SJCRH30 (cell line): Measurements from ENCODE around the gene ASTN1. TPM values are rescaled to one million over a fixed set of nuclear protein-coding genes. Genes with fewer than 3 reads are reported as not detected.

Experiments used
- DNase-seq, 2 experiments: peaks; one replicate each; pipeline ENCODE4 v3.0.0-alpha.2; 2015 to 2020
- H3K27ac ChIP-seq: fragments of 250-450 bp; sonication (Bioruptor Pico); 2 replicates; pipeline ENCODE4 v1.5.1; 2020; ENCODE audit warnings: mild to moderate bottlenecking, moderate library complexity
- H3K27me3 ChIP-seq: fragments of 250-450 bp; sonication (Bioruptor Pico); 2 replicates; pipeline ENCODE4 v1.5.1; 2020; ENCODE audit warnings: mild to moderate bottlenecking, moderate library complexity
- H3K36me3 ChIP-seq: fragments of 250-450 bp; sonication (Bioruptor Pico); 2 replicates; pipeline ENCODE4 v1.5.1; 2020; ENCODE audit warnings: mild to moderate bottlenecking, moderate library complexity
- H3K4me1 ChIP-seq: fragments of 250-450 bp; sonication (Bioruptor Pico); 2 replicates; pipeline ENCODE4 v1.5.1; 2020; ENCODE audit warnings: mild to moderate bottlenecking, moderate library complexity
- H3K4me3 ChIP-seq: fragments of 250-450 bp; sonication (Bioruptor Pico); 2 replicates; pipeline ENCODE4 v1.5.1; 2020; ENCODE audit warnings: mild to moderate bottlenecking, moderate library complexity
- H3K9me3 ChIP-seq: fragments of 250-450 bp; sonication (Bioruptor Pico); replicated peaks from 2 replicates; pipeline ENCODE4 v1.5.1; 2020; ENCODE audit warnings: mild to moderate bottlenecking, moderate library complexity
- total RNA-seq: library from RNA; depleted of rRNA; stranded (reverse); fragments of >200 nt; shearing (Covaris generic); gene quantifications from 2 replicates; pipeline ENCODE4 v1.2.3, GENCODE V29; 2014

ASTN1 gene
- total RNA-seq, 1 experiment from 2014 or later: not detected

- H3K4me1 ChIP-seq: no peaks in the 10 kb centered on the region
- no peak overlapping the region for H3K4me3 ChIP-seq
- no peak overlapping the region for H3K27ac ChIP-seq
- H3K27me3 ChIP-seq: no peaks in the 10 kb centered on the region
- H3K9me3 ChIP-seq: no peaks in the 10 kb centered on the region
- no peak for DNase-seq
- H3K36me3 ChIP-seq: no peaks in the 10 kb centered on the region
These were observed 300.9 kb downstream of the ASTN1 start for GRCh38 chr1:176863613-176864012.

- Histone ChIP-seq H3K9me3 (no peaks in the 10 kb centered on the region), H3K27ac (no peak overlapping the region), H3K4me1 (no peaks in the 10 kb centered on the region), H3K27me3 (no peaks in the 10 kb centered on the region), H3K36me3 (no peaks in the 10 kb centered on the region), H3K4me3 (no peak overlapping the region)
- no peak for DNase-seq
These were observed 306.0 kb downstream of the ASTN1 start for GRCh38 chr1:176858433-176858916.

- no peaks in the 10 kb centered on the region for H3K9me3 ChIP-seq
- DNase-seq: no peak
- no peaks in the 10 kb centered on the region for H3K27me3 ChIP-seq
- no peaks in the 10 kb centered on the region for H3K36me3 ChIP-seq
- H3K4me1 ChIP-seq: no peaks in the 10 kb centered on the region
- H3K4me3 ChIP-seq: no peak overlapping the region
- H3K27ac ChIP-seq: no peak overlapping the region
These were observed 306.9 kb downstream of the ASTN1 start for GRCh38 chr1:176857632-176858031.

- no peaks in the 10 kb centered on the region for H3K36me3 ChIP-seq
- no peak overlapping the region for H3K27ac ChIP-seq
- no peaks in the 10 kb centered on the region for H3K9me3 ChIP-seq
- DNase-seq: no peak
- H3K27me3 ChIP-seq: no peaks in the 10 kb centered on the region
- H3K4me1 ChIP-seq: no peaks in the 10 kb centered on the region
- no peak overlapping the region for H3K4me3 ChIP-seq
These were observed 309.5 kb downstream of the ASTN1 start for GRCh38 chr1:176854758-176855745.

GRCh38 chr1:176854121-176854520 is 310.4 kb downstream of the ASTN1 start:
- no peak overlapping the region for H3K27ac ChIP-seq
- no peaks in the 10 kb centered on the region for H3K9me3 ChIP-seq

GRCh38 chr1:176853503-176853902 is 311.0 kb downstream of the ASTN1 start:
- Histone ChIP-seq H3K27ac (no peak overlapping the region), H3K9me3 (no peaks in the 10 kb centered on the region), H3K36me3 (no peaks in the 10 kb centered on the region), H3K27me3 (no peaks in the 10 kb centered on the region), H3K4me1 (no peaks in the 10 kb centered on the region), H3K4me3 (no peak overlapping the region)
- no peak for DNase-seq

More at GRCh38 chr1:176854121-176854520, 310.4 kb downstream of the ASTN1 start:
- no peaks in the 10 kb centered on the region for H3K4me1 ChIP-seq
- no peak for DNase-seq
- no peak overlapping the region for H3K4me3 ChIP-seq
- H3K36me3 ChIP-seq: no peaks in the 10 kb centered on the region
- H3K27me3 ChIP-seq: no peaks in the 10 kb centered on the region

- Histone ChIP-seq H3K36me3 (no peaks in the 10 kb centered on the region), H3K4me3 (no peak overlapping the region), H3K27me3 (no peaks in the 10 kb centered on the region), H3K27ac (no peak overlapping the region), H3K9me3 (no peaks in the 10 kb centered on the region), H3K4me1 (no peaks in the 10 kb centered on the region)
- DNase-seq: no peak
These were observed 312.4 kb downstream of the ASTN1 start for GRCh38 chr1:176852124-176852523.

- Histone ChIP-seq H3K27me3 (no peaks in the 10 kb centered on the region), H3K4me3 (no peak overlapping the region), H3K36me3 (no peaks in the 10 kb centered on the region), H3K27ac (no peak overlapping the region), H3K4me1 (no peaks in the 10 kb centered on the region), H3K9me3 (no peaks in the 10 kb centered on the region)
- no peak for DNase-seq
These were observed 313.6 kb downstream of the ASTN1 start for GRCh38 chr1:176850871-176851270.

- Histone ChIP-seq H3K9me3 (no peaks in the 10 kb centered on the region), H3K27ac (no peak overlapping the region)
These were observed 315.2 kb downstream of the ASTN1 start for GRCh38 chr1:176849281-176849680.

GRCh38 chr1:176847052-176847451 is 317.5 kb downstream of the ASTN1 start:
- no peaks in the 10 kb centered on the region for H3K4me1 ChIP-seq
- no peak overlapping the region for H3K4me3 ChIP-seq
- DNase-seq: peak in 1 of 2 experiments; percentile 2
- no peaks in the 10 kb centered on the region for H3K27me3 ChIP-seq
- no peaks in the 10 kb centered on the region for H3K36me3 ChIP-seq
- no peak overlapping the region for H3K27ac ChIP-seq
- no peaks in the 10 kb centered on the region for H3K9me3 ChIP-seq

More at GRCh38 chr1:176849281-176849680, 315.2 kb downstream of the ASTN1 start:
- Histone ChIP-seq H3K27me3 (no peaks in the 10 kb centered on the region), H3K36me3 (no peaks in the 10 kb centered on the region), H3K4me3 (no peak overlapping the region), H3K4me1 (no peaks in the 10 kb centered on the region)
- DNase-seq: no peak

GRCh38 chr1:176843352-176844297 is 320.9 kb downstream of the ASTN1 start:
- H3K27me3 ChIP-seq: no peaks in the 10 kb centered on the region
- DNase-seq: peak in 1 of 2 experiments; percentile 30
- H3K27ac ChIP-seq: no peak overlapping the region
- H3K9me3 ChIP-seq: no peaks in the 10 kb centered on the region
- no peaks in the 10 kb centered on the region for H3K4me1 ChIP-seq
- H3K36me3 ChIP-seq: no peaks in the 10 kb centered on the region
- no peak overlapping the region for H3K4me3 ChIP-seq

- no peak for DNase-seq
- H3K27me3 ChIP-seq: no peaks in the 10 kb centered on the region
- no peaks in the 10 kb centered on the region for H3K36me3 ChIP-seq
- H3K4me3 ChIP-seq: no peak overlapping the region
- H3K9me3 ChIP-seq: no peaks in the 10 kb centered on the region
- H3K27ac ChIP-seq: no peak overlapping the region
- no peaks in the 10 kb centered on the region for H3K4me1 ChIP-seq
These were observed 323.3 kb downstream of the ASTN1 start for GRCh38 chr1:176841238-176841637.

- DNase-seq: no peak
- Histone ChIP-seq H3K27me3 (no peaks in the 10 kb centered on the region), H3K4me1 (no peaks in the 10 kb centered on the region), H3K4me3 (no peak overlapping the region), H3K27ac (no peak overlapping the region), H3K36me3 (no peaks in the 10 kb centered on the region), H3K9me3 (no peaks in the 10 kb centered on the region)
These were observed 325.3 kb downstream of the ASTN1 start for GRCh38 chr1:176839216-176839615.

- Histone ChIP-seq H3K4me1 (no peaks in the 10 kb centered on the region), H3K36me3 (no peaks in the 10 kb centered on the region), H3K27me3 (no peaks in the 10 kb centered on the region), H3K27ac (no peak overlapping the region), H3K9me3 (no peaks in the 10 kb centered on the region), H3K4me3 (no peak overlapping the region)
- no peak for DNase-seq
These were observed 326.1 kb downstream of the ASTN1 start for GRCh38 chr1:176838276-176838995.
